T-helper 2 cell treated with Interferon-gamma antibody and Interleukin-4, amounts not matched to agents 5 μg/mL and 100 μg/mL, for 36 hours (primary cell): ENCODE results near the gene BANP.
"Not testable (repeated sequence)": the region's sequence is repeated elsewhere in the genome, so short reads cannot be mapped to it uniquely, and the experiment has no call there.

Source experiments
- DNase-seq: peaks from one replicate; pipeline ENCODE4 v3.0.0; 2021; ENCODE audit warnings: low spot score
- H3K27ac Mint-ChIP-seq: one replicate; pipeline ENCODE4 v1.8.0; 2021; ENCODE audit warnings: mild to moderate bottlenecking, mixed read lengths
- H3K27me3 Mint-ChIP-seq: one replicate; pipeline ENCODE4 v1.8.0; 2021; ENCODE audit warnings: low read depth, mixed read lengths
- H3K36me3 Mint-ChIP-seq: one replicate; pipeline ENCODE4 v1.8.0; 2021; ENCODE audit warnings: low read depth, mixed read lengths
- H3K4me1 Mint-ChIP-seq: one replicate; pipeline ENCODE4 v1.8.0; 2021; ENCODE audit warnings: low read depth, mixed read lengths
- H3K4me3 Mint-ChIP-seq: one replicate; pipeline ENCODE4 v1.8.0; 2022; ENCODE audit warnings: mild to moderate bottlenecking, moderate library complexity, mixed read lengths
- H3K9me3 Mint-ChIP-seq: one replicate; pipeline ENCODE4 v1.8.0; 2021; ENCODE audit warnings: mixed read lengths

BANP gene

GRCh38 chr16:87921236-87921773, 29.9 kb upstream of the BANP start:
- Mint-ChIP-seq H3K27ac (no peak overlapping the region), H3K27me3 (peaks cover 9% of the 10 kb centered on the region), H3K9me3 (no peaks in the 10 kb centered on the region), H3K36me3 (no peaks in the 10 kb centered on the region), H3K4me3 (no peak overlapping the region), H3K4me1 (peaks cover 2% of the 10 kb centered on the region)
- DNase-seq = no peak

GRCh38 chr16:87922250-87922871, 28.9 kb upstream of the BANP start:
- Mint-ChIP-seq H3K27me3 (peaks cover 10% of the 10 kb centered on the region), H3K4me3 (no peak overlapping the region), H3K27ac (no peak overlapping the region), H3K9me3 (no peaks in the 10 kb centered on the region), H3K4me1 (peaks cover 6% of the 10 kb centered on the region), H3K36me3 (no peaks in the 10 kb centered on the region)
- no peak for DNase-seq

- DNase-seq = no peak
- peaks cover 6% of the 10 kb centered on the region for H3K4me1 Mint-ChIP-seq
- no peak overlapping the region for H3K4me3 Mint-ChIP-seq
- no peak overlapping the region for H3K27ac Mint-ChIP-seq
- H3K27me3 Mint-ChIP-seq = peaks cover 6% of the 10 kb centered on the region
- no peaks in the 10 kb centered on the region for H3K36me3 Mint-ChIP-seq
- no peaks in the 10 kb centered on the region for H3K9me3 Mint-ChIP-seq
These were observed 27.0 kb upstream of the BANP start for GRCh38 chr16:87924041-87924810.

GRCh38 chr16:87924811-87925670, 26.2 kb upstream of the BANP start:
- Mint-ChIP-seq H3K27me3 (peaks cover 6% of the 10 kb centered on the region), H3K27ac (no peak overlapping the region), H3K4me1 (peaks cover 6% of the 10 kb centered on the region), H3K9me3 (no peaks in the 10 kb centered on the region), H3K4me3 (no peak overlapping the region), H3K36me3 (no peaks in the 10 kb centered on the region)
- DNase-seq = no peak

GRCh38 chr16:87926246-87927194, 24.7 kb upstream of the BANP start:
- no peaks in the 10 kb centered on the region for H3K36me3 Mint-ChIP-seq
- H3K4me1 Mint-ChIP-seq = peaks cover 6% of the 10 kb centered on the region
- peak; percentile 17 for DNase-seq
- H3K4me3 Mint-ChIP-seq = peak overlapping the region; percentile 34
- H3K27me3 Mint-ChIP-seq = peaks cover 6% of the 10 kb centered on the region
- no peaks in the 10 kb centered on the region for H3K9me3 Mint-ChIP-seq
- H3K27ac Mint-ChIP-seq = peak overlapping the region; percentile 16

- Mint-ChIP-seq H3K9me3 (no peaks in the 10 kb centered on the region), H3K4me1 (peaks cover 6% of the 10 kb centered on the region), H3K27ac (no peak overlapping the region), H3K27me3 (peaks cover 6% of the 10 kb centered on the region), H3K36me3 (no peaks in the 10 kb centered on the region), H3K4me3 (no peak overlapping the region)
- DNase-seq = no peak
These were observed 24.1 kb upstream of the BANP start for GRCh38 chr16:87927195-87927562.

- H3K9me3 Mint-ChIP-seq = no peaks in the 10 kb centered on the region
- H3K27ac Mint-ChIP-seq = no peak overlapping the region
- peaks cover 3% of the 10 kb centered on the region for H3K27me3 Mint-ChIP-seq
- peaks cover 6% of the 10 kb centered on the region for H3K4me1 Mint-ChIP-seq
- no peak for DNase-seq
- H3K4me3 Mint-ChIP-seq = no peak overlapping the region
- no peaks in the 10 kb centered on the region for H3K36me3 Mint-ChIP-seq
These were observed 21.2 kb upstream of the BANP start for GRCh38 chr16:87929986-87930385.

- no peak overlapping the region for H3K27ac Mint-ChIP-seq
- H3K36me3 Mint-ChIP-seq = no peaks in the 10 kb centered on the region
- H3K9me3 Mint-ChIP-seq = no peaks in the 10 kb centered on the region
- H3K4me1 Mint-ChIP-seq = peaks cover 6% of the 10 kb centered on the region
- H3K27me3 Mint-ChIP-seq = peaks cover 3% of the 10 kb centered on the region
- H3K4me3 Mint-ChIP-seq = no peak overlapping the region
- no peak for DNase-seq
These were observed 20.8 kb upstream of the BANP start for GRCh38 chr16:87930456-87930855.

GRCh38 chr16:87931504-87931903, 19.7 kb upstream of the BANP start:
- Mint-ChIP-seq H3K27ac (peak overlapping the region; percentile 31), H3K9me3 (no peaks in the 10 kb centered on the region), H3K27me3 (no peaks in the 10 kb centered on the region), H3K4me3 (no peak overlapping the region), H3K36me3 (no peaks in the 10 kb centered on the region), H3K4me1 (peaks cover 2% of the 10 kb centered on the region)
- DNase-seq = peak; percentile 27

- H3K27ac Mint-ChIP-seq = not testable (repeated sequence)
These were observed 18.6 kb upstream of the BANP start for GRCh38 chr16:87932475-87933139.

GRCh38 chr16:87933140-87933495, 18.1 kb upstream of the BANP start:
- Mint-ChIP-seq H3K27me3 (no peaks in the 10 kb centered on the region), H3K4me3 (no peak overlapping the region), H3K4me1 (no peaks in the 10 kb centered on the region), H3K9me3 (no peaks in the 10 kb centered on the region), H3K36me3 (no peaks in the 10 kb centered on the region), H3K27ac (no peak overlapping the region)
- no peak for DNase-seq

More at GRCh38 chr16:87932475-87933139, 18.6 kb upstream of the BANP start:
- not testable (repeated sequence) for H3K27me3 Mint-ChIP-seq, H3K9me3 Mint-ChIP-seq, H3K36me3 Mint-ChIP-seq, H3K4me3 Mint-ChIP-seq, DNase-seq, H3K4me1 Mint-ChIP-seq

- H3K4me3 Mint-ChIP-seq, H3K27ac Mint-ChIP-seq, H3K4me1 Mint-ChIP-seq, DNase-seq, H3K36me3 Mint-ChIP-seq, H3K9me3 Mint-ChIP-seq, H3K27me3 Mint-ChIP-seq: not testable (repeated sequence)
These were observed 16.3 kb upstream of the BANP start for GRCh38 chr16:87934752-87935425.
